HG03135 (cell line): Measurements from ENCODE around the gene DMRT1.

Experiments used
- ATAC-seq: cut with Tn5 transposase; IDR thresholded peaks from one replicate; pipeline ENCODE4 v1.9.1; 2021; ENCODE audit warnings: mild to moderate bottlenecking, moderate library complexity; ENCODE audit not compliant: unreplicated experiment

The DMRT1 gene

DNA sequence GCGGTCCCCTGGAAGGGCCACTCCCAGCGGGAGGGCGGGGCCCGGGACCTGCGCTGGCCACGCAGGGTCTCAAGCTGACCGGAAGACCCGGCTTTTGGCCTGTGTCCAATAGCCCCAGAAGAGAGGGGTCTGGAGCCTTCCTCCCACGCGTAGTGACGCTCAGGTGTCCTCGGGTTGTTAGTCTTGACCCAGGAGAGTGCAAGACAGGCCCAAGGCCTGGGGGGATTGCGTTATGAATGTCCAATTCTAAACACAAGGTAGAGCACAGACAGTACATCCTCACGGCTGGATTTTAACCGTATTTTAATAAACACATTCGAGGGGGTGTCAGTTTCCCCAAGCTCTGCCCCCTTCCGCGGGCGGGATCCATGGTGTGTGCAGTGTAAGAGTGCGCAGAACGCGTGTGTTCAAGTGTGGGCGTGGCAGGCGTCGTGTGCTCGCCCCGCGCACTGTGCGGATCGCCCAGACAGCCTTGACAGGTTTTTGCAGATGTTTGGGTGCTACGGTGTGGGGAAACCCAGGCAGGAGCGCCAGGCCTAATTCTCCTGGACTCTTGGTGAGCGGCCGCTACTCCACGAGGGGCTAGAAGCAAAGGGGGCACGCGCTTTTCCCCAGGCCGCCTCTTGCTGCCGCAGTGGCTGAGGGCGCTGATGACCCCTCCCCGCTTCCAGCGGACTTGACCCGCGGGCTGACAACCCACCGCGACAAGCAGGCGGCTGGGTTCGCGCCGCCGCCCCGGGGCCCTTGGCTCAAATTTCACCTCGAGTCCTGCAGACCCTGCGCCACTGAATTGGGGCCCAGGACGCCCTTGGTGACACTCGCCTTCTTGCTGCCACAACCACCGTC lies 128.9 kb downstream of the DMRT1 start:
- no peak for ATAC-seq

DNA sequence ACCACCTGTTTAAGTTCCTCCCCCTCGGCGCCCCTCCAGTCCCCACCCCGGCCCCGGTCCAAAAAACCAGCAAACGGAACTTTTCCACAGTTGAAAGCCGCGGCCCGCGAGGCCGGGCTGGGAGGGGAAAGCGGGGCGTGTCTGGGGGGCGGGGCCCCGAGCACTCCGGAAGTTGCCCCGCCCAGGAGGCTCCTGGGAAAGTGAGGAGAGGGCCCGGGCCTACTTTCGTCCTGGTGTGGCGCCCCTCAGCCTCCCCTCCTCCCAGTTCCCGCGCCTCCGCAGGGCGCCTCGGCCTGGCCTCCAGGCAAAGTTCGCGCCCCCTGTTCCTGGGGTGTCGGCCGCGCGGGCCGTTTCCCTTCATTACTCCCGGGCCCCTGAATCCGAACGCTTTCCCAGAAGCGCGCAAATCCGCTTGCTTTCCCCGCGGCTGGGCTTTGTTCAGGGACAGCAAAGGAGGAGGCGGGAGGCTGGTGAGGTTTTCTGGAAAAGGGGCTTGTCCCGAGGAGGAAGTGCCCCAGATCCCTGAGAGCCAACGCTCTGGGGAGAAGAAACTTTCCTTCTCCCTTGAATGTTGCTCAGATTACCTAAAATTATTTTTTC lies 130.5 kb downstream of the DMRT1 start:
- no peak for ATAC-seq

GRCh38 chr9:972501-973294 lies 131.2 kb downstream of the DMRT1 start:
- no peak for ATAC-seq

DNA sequence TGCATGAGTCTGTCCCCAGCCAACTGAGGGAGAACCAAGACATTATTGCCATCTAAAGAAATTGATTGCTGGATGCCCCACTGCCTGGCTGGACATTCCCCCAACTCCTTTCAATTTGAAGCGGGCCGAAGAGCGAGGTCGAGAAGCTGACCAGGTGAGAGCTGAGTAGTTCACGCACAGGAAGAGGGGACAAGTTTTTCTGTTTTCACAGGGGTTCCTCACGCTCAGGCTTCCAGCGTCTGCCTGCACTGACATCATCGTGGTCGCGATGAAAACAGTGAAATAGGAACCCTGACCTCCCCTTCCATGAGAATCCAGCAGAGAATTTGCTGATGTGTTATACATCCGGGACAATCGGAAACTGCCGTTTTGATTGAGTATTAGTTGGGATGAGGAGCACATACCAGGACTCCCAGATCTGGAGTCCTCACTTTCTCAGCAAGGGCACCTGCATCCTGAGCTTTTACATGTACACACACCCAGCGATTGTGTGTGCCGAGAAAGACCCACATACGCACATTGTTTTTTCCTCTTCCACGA lies 131.9 kb downstream of the DMRT1 start:
- ATAC-seq = no peak

DNA sequence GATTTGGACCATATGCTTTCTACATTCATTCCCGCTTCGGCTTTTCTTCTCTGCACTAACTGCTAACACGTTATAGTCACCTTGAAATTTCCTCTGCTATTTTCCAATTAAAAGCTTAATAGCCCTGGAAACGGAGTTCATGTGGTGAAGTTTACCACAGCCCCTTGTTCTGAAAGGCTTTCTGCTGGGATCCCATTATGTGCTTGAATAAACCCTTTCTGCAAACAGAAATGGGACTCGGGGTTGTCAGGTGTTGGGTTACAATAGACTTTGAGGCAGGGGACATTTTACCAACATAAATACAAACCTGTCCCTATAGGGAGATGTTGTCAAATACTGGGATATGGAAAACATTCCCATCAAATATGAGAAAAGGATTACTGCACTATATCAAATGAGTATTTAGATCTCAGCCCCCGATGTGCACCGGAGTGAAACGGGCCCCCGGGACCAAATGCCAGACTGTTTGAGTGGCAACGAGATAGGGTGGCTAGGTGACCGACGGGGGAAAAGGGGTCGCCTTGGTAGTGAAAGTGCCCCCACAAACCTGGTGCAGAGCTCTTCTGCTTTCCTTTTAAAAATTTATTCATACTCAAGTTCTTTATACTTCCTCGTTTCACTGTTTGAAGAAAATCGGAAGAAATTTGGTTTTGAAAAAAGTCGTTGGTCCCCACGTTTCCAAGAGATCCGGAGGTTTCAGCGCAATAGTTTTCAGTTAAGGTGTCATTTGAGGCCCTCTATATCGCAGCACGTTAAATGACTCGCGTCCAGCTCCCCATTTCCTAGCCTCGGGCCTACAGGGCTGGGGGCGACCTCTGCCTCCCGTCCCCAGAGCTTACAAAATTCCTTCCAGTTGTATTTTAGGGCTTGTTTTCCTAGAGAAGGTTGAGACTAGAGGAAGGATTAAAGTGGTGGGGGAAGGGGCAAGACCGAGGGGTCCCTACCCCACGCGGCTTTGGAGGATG lies 132.8 kb downstream of the DMRT1 start:
- ATAC-seq = no peak

- ATAC-seq = no peak
These were observed 133.7 kb downstream of the DMRT1 start for GRCh38 chr9:974996-975739.

DNA sequence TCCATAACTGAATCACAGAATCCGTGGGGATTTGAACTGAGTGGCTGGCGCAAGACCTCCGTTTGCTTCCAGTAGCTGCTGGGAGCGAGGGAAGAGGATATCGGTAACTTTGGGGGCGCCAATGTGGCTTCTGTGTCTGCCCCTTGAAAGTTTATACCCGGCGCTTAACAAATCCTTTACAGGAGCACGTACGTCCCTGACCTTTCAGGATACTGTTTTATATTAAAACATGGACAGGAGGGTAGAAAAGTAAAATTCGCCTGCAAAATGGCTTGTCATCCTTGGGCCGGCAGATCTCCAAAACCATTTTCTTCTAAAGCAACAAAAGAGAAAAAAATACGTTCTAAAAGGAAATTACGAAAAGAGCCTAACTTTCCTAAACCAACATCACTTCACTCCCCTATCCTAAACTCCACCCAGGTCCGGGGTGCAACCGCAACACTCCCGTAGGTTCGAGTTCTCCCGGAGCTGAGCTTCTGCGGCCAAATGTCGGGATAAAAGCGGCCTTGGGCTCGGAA lies 134.3 kb downstream of the DMRT1 start:
- ATAC-seq = no peak

DNA sequence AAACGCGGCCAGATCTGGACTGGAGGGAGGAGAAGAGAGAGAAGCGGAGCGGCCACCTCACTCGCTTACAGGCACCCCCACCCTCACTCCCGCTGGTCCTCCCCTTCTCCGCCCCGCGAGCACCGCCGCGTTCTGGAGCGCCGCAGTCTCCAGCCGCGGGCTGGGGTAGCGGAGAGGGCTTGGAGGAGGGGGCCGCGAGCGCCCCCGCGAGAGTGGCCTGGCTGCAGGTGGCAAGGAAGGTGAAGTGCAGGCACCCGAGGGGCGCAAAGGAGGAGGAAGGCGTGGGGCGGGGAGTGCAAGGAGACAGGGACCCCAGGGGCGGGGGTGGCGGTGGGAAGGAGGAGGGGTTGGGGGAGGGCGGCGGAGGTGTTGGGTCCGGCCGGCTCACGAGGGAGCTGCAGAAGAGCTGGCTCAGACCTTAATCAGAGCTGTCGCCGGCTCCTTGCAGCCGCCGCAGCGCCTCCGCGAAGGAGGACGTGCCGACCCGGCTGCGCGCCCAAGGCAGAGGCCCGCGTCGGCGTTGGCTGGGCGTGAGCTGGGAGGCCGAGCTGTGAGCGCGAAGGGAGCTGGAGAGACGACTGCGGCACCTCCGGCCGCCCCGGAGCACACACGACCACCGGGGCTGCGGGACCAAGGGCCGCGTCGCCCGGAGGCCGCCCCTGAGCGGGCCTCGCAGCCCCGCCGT lies 134.9 kb downstream of the DMRT1 start, which contains the start of gene DMRT3:
TSS of gene DMRT3 (plus strand) at position 398 of the 685 bp plus-strand sequence. CDS start 347 bp downstream, outside the sequence.
- ATAC-seq = no peak

DNA sequence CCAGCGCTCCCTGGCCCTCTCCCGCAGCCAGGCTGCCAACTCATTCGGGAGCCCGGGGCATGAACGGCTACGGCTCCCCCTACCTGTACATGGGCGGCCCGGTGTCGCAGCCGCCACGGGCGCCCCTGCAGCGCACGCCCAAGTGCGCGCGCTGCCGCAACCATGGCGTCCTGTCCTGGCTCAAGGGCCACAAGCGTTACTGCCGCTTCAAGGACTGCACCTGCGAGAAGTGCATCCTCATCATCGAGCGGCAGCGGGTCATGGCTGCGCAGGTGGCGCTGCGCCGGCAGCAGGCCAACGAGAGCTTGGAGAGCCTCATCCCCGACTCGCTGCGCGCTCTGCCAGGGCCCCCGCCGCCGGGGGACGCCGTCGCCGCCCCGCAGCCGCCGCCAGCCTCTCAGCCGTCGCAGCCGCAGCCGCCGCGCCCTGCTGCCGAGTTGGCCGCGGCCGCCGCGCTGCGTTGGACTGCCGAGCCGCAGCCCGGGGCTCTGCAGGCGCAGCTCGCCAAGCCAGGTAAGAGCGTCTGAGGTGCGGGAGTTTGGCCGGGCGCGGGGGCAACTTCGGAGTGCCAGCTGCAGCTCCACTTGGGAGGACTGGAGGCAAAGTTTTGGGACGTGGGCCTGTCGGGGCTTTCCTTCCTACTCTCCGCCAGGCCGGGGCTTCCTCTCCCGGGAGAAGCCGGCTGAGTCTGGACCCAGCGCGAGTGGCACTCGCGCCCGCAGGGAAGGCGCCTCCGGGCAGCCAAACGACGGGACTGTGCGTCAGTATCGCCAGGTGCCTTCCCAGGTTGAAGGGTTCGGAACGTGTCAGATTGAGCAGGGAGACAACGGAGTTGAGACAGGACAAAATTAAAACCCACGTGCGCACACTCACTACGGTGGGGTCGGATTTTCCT lies 135.7 kb downstream of the DMRT1 start:
- ATAC-seq = no peak

DNA sequence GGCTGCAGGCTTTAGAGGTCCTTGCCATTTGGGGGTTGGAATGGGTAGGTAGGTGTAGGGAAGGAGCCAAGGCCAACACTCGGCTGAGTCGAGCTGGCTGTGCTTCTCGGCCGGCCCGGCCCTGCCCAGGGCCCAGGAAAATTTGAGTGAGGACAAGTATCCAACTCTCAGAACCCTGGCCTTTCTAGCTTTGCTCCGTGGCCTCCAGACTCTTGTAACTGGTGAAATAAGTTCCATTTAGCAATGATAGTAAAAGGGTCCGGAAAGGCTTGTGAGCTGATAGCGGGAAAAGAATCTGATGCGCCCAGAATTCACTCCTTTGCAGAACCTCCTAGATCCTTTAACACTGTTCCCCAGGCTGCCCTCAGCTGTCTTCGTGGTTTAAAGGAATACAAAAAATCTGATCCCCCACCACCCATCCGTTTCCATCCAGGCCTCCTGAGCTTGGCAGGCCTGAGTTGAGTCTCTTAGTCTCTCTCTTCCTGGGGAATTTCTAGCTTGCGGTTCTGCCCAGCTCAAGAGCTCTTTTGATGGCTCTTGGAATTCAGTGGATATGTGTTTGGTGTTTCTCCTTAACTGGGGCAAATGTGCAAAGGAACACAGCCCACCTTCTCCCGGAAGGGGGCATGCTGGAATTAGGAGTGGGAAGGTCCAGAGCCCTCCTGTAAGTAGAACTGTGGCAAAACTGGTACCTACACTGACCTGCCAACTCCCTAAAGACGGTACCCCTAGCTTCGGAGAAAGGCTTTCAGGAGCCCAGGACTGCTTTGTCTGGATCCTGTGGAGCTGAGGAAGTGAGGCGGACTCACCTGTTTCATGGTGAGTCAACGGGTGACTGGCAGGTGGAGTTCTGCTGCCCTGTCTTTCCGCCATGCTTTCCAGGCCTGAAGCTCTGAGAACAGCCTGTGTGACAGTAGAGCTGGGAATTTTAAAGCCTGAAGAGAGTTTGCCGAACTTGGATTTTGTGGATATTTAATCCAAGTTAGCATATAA lies 136.6 kb downstream of the DMRT1 start:
- no peak for ATAC-seq

DNA sequence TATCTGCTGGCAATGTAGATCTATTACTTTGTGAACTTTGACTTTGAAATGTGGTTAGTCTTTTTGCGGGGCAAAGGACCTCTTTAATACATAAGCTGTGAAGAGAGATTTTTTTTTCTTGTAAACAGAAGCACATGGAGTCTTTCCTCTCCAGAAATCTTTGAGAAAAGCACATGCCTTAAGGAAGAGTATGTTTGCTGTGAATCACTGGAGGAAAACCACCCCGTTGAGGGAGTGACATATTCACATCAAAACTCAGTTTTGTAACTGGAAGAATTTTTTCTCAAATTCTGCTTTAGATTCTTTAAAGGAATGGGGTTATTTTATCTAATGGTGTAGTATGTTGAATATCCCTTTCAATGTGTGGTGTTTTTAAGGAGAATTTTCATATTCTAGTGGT lies 138.5 kb downstream of the DMRT1 start:
- no peak for ATAC-seq

DNA sequence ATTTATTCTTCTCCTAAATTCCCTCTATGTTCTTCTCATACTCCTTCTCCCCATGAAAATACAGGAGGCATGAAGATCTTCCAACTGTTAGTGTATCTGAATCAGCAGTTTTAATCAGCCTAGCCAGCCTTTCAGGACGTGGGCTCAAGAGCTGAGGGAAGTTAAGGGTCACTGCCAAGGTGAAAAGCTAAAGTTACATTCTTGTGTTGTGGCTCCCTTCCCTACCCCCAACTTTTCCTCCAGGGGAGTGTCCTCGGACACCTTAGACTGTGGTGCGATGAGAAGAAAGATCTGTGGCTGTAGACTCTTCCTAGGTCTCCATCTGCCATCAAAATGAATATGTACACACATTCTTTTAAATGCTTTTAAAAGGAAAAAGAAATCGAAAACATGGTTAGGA lies 139.1 kb downstream of the DMRT1 start:
- no peak for ATAC-seq

- ATAC-seq = no peak
These were observed 140.0 kb downstream of the DMRT1 start for GRCh38 chr9:981491-981898.

- ATAC-seq = no peak
These were observed 141.1 kb downstream of the DMRT1 start for GRCh38 chr9:982394-983230.

GRCh38 chr9:994005-994404 lies 152.5 kb downstream of the DMRT1 start:
- no peak for ATAC-seq

GRCh38 chr9:995192-995591 lies 153.7 kb downstream of the DMRT1 start:
- ATAC-seq = no peak
